Astrocyte of the hippocampus (primary cell): ENCODE data around the gene ZNF611.
"Not testable (repeated sequence)": the region's sequence is repeated elsewhere in the genome, so short reads cannot be mapped to it uniquely, and the experiment has no call there.

ENCODE experiments used
- DNase-seq: peaks from one replicate; pipeline ENCODE4 v3.0.0; 2011; ENCODE audit warnings: low read depth, low spot score

ZNF611 gene

GRCh38 chr19:52681216-52681615 lies 53.6 kb downstream of the ZNF611 start:
- not testable (repeated sequence) for DNase-seq

DNA sequence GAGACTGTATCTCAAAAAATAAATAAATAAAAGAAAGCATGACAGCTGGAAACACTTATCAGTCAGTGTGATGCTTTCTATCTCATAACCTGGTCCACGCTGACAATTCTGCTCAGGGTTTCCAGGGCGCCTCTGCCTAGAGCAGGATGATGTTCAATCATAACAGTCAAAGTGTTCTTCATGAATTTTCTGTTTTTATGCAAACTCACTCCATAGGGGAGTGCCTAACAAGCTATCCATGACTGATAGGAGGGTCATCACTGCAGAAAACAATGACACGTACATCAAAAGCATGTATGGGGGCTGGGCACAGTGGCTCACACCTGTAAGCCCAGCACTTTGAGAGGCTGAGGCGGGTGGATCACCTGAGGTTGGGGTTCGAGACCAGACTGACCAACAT lies 55.2 kb downstream of the ZNF611 start:
- DNase-seq = no peak

DNA sequence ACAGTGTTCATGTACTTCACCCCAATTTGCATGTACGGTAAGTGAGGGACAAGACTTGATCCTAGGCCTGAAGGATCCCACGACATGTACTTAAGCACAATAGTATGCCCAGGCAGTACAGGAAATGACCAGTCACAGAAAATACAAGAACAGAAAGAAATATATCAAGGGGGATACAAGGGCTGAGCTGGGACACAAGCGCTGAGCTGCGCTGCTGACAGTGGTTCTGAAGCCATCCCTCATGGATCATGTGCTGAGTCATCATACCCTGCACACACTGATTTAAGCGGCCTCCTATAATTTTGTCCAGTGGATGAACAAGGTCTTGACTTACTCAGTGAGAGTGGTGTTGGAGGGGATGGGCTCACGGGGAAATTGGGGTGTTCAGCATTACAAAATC lies 59.6 kb downstream of the ZNF611 start:
- DNase-seq = not testable (repeated sequence)

DNA sequence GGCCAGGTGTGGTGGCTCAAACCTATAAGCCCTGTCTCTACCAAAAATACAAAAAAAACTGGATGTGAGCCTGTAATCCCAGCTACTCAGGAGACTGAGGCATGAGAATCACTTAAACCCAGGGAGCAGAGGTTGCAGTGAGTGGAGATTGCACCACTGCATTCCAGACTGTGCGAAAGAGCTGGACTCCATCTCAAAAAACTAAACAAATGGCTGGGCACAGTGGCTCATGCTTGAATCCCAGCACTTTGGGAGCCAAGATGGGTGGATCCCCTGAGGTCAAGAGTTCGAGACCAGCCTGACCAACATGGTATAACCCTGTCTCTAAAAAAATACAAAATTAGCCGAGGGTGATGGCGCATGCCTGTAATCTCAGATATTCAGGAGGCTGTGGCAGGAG lies 61.8 kb downstream of the ZNF611 start:
- no peak for DNase-seq

DNA sequence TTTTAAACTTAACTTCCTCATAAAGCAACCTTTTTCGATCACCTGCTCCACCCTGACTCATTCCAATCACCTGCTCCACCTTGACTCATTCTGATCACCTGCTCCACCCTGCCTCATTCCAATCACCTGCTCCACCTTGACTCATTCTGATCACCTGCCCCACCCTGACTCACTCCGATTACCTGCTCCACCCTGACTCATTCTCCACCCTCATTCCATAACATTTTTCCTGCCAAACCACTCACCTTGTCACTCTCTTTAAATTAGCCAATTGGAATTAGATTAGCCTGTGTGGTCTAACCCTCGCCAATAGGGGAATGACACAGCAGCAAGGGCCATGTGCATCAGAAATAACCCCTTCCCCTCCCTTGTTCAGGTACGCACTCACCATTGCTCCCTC lies 64.8 kb downstream of the ZNF611 start:
- DNase-seq = no peak

- no peak for DNase-seq
Measured at GRCh38 chr19:52669586-52669985, 65.3 kb downstream of the ZNF611 start.

DNA sequence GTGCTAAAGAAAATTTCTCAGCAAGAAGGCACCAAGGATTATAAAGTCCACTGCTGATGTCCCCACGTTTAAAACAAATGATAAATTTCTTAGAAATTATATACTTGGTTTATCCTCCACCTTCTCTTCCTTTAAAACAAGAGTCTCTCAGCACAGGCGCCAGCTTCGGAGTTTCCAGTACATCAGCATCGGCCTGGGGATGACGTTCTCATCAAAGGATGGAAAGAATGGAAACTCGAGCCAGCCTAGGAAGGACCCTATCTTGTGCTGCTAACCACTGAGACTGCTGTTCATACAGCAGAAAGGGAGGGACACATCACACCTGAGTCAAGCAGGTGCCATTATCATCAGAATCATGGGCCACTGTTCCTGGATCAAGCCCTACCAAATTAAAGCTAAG lies 66.9 kb downstream of the ZNF611 start:
- DNase-seq = no peak

- DNase-seq = no peak
Measured at GRCh38 chr19:52666506-52666905, 68.3 kb downstream of the ZNF611 start.

DNA sequence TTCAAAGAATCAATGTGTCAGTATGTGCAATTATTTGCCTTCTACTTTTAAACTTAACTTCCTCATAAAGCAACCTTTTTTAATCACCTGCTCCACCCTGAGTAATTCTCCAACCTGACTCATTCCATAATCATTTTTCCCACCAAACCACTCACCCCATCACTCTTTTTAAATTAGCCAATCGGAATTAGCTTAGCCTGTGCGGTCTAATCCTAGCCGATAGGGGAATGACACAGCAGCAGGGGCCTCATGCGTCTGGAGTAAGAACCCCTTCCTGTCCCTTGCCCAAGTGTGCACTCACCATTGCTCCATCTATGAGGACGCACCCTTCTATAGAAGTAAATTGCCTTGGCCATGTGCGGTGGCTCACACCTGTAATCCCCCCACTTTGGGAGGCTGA lies 69.3 kb downstream of the ZNF611 start:
- peak; percentile 57 for DNase-seq

DNA sequence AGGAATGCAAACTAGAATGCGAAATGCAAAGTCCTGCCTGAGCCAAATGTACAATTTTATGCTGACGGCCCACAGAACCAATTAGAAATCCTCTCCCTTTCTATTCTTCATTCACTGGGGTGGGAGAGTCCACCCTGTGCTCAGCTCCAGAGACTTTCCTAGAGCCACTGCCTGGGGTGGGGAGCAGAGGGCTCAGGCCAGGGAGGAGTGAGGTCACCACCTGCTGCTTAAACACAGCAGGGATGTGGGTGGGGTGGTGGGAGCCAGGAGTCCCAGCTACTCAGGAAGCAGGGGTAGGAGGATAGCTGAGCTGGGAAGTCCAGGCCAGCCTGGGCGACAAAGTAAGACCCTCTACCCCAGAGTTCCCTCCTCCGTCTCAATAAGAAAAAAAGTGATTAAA lies 69.8 kb downstream of the ZNF611 start:
- no peak for DNase-seq

DNA sequence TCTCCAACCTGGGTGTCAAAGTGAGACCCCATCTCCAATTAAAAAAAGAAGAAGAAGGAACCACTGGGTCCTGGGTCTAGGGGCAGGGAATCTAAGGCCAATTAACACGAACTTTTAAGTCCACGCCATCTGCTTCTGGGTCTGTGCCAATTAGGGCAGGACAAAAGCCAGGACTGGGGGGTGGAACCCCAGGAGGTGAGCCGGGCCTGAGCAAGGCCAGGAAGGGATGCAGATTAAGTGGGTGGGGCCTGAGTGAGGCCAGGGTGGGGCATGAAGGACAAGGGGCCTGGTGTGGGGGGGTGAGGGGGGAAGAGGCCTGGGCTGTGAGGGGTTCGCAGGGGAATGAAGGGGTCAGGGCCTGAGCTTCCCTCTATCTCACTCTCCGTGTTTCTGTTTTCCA lies 70.4 kb downstream of the ZNF611 start:
- DNase-seq = no peak

- DNase-seq = no peak
Measured at GRCh38 chr19:52662631-52663030, 72.2 kb downstream of the ZNF611 start.

DNA sequence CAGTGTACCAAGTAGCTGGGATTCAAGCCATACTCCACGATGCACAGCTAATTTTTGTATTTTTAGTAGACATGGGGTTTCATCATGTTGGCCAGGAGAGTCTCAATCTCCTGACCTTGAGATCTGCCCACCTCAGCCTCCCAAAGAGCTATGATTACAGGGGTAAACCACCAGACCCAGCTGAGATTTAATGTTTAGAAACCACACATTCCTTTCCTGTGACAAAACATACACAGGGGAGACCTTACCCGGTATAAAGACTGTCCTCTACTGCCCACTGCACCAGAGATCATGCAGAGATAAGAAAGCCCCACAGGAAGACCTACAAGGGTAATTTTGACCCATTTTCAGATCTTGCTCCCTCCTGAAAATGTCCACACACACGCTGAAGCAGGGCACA lies 73.9 kb downstream of the ZNF611 start:
- peak; percentile 38 for DNase-seq

- no peak for DNase-seq
Measured at GRCh38 chr19:52659013-52659412, 75.8 kb downstream of the ZNF611 start.

- no peak for DNase-seq
Measured at GRCh38 chr19:52658595-52658994, 76.2 kb downstream of the ZNF611 start.

- no peak for DNase-seq
Measured at GRCh38 chr19:52653161-52653560, 81.7 kb downstream of the ZNF611 start.
